Measurements from ENCODE around the gene EFNA5. TPM values are rescaled to one million over a fixed set of nuclear protein-coding genes. Genes with fewer than 3 reads are reported as not detected.

Gene EFNA5
- polyA plus RNA-seq, 3 donors, result 0.01 TPM; not detected in 2

DNA sequence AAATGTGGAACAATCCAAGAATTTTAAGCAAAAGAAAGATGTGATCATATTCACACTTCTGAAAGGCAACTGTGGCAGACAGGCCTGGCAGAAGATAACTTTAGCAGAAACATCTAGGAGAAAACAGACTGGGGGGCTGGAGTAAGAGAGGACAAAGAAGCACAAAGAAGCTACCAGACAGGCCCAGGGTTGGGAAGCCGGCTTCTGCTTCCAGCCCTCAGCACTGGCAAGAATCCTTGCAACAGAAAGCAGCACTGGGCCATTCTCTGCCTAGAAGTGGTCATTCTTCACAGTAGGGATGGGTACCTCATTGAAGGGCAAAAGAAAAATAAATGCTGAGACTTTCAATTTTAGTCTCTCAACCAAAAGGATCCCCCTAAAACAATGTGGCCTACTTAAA, 49.6 kb downstream of the EFNA5 start:
- Histone ChIP-seq H3K4me1 (ENCODE audit: control insufficient read depth in 1 of 2, insufficient read depth in 2 of 2, low read length in 2 of 2) (no peaks in the 10 kb centered on the region), H3K4me3 (replicated peaks in 1 of 3; ENCODE audit: low read depth in 2 of 3, low read length in 3 of 3) (no peak overlapping the region), H3K9me3 (replicated peaks in 1 of 2; ENCODE audit: control insufficient read depth in 1 of 2, insufficient read depth in 1 of 2, low read length in 2 of 2) (no peaks in the 10 kb centered on the region), H2AFZ (ENCODE audit: insufficient read depth, low read depth, low read length, poor library complexity, severe bottlenecking) (no peak overlapping the region), H3K4me2 (replicated peaks; ENCODE audit: extremely low read depth, low read length, poor library complexity, severe bottlenecking) (no peak overlapping the region), H4K20me1 (ENCODE audit: insufficient read depth, low read length) (no peaks in the 10 kb centered on the region), H3K9ac (ENCODE audit: insufficient read depth, low read length, poor library complexity, severe bottlenecking) (no peak overlapping the region), H3K79me2 (ENCODE audit: insufficient read depth, low read length) (no peaks in the 10 kb centered on the region), H3K36me3 (replicated peaks in 1 of 2; ENCODE audit: control insufficient read depth in 1 of 2, insufficient read depth in 2 of 2, low read length in 2 of 2) (no peaks in the 10 kb centered on the region), H3K27me3 (ENCODE audit: control insufficient read depth in 2 of 2, insufficient read depth in 2 of 2, low read length in 2 of 2) (no peaks in the 10 kb centered on the region), H3K27ac (ENCODE audit: low read depth in 1 of 2, low read length in 2 of 2) (no peak overlapping the region)
- WGBS (ENCODE audit: insufficient coverage), result no CpG with 5 or more reads among the region's 1 CpG
- peaks cover 0 to 1% (median 0%) of the 10 kb centered on the region in 7 donors for H3K9me3 Mint-ChIP-seq
- peaks cover 0 to 4% (median 2%) of the 10 kb centered on the region in 3 donors for H3K27me3 Mint-ChIP-seq (ENCODE audit: low read depth in 3 of 3)
- no peak for DNase-seq
- H3K36me3 Mint-ChIP-seq, result no peaks in the 10 kb centered on the region
- H3K27ac Mint-ChIP-seq, result no peak overlapping the region
- no peak overlapping the region for H3K4me3 Mint-ChIP-seq
- intact Hi-C loops (cut with micrococcal nuclease), result no loop called here
- TF ChIP-seq, protein P1, sequence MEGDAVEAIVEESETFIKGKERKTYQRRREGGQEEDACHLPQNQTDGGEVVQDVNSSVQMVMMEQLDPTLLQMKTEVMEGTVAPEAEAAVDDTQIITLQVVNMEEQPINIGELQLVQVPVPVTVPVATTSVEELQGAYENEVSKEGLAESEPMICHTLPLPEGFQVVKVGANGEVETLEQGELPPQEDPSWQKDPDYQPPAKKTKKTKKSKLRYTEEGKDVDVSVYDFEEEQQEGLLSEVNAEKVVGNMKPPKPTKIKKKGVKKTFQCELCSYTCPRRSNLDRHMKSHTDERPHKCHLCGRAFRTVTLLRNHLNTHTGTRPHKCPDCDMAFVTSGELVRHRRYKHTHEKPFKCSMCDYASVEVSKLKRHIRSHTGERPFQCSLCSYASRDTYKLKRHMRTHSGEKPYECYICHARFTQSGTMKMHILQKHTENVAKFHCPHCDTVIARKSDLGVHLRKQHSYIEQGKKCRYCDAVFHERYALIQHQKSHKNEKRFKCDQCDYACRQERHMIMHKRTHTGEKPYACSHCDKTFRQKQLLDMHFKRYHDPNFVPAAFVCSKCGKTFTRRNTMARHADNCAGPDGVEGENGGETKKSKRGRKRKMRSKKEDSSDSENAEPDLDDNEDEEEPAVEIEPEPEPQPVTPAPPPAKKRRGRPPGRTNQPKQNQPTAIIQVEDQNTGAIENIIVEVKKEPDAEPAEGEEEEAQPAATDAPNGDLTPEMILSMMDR (IDR thresholded peaks at IDR 0.05), result no peak
- H3K4me1 Mint-ChIP-seq, result no peaks in the 10 kb centered on the region

DNA sequence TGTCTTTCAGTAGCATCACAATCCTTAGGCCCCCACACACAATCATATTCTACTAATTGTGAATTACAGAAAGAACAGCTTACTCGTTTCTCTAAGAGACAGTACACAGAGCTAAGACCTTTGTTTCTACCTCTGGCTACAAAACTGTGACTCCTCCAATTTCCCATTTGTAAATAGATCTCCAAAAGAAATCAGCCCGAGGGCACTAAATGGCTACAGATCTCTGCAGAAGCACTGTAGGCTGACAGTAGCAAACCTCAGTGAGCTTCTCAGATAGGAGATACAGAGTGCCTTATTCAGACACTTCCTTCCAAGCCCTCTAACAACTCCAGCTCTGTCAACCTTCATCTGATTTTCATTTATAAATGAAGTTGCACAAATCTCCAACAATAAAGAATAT, 51.0 kb downstream of the EFNA5 start:
- no peaks in the 10 kb centered on the region for H3K36me3 ChIP-seq (replicated peaks in 1 of 2; ENCODE audit: control insufficient read depth in 1 of 2, insufficient read depth in 2 of 2, low read length in 2 of 2)
- no peaks in the 10 kb centered on the region for H4K20me1 ChIP-seq (ENCODE audit: insufficient read depth, low read length)
- DNase-seq, result no peak
- H3K9ac ChIP-seq (ENCODE audit: insufficient read depth, low read length, poor library complexity, severe bottlenecking), result no peak overlapping the region
- Mint-ChIP-seq H3K36me3 (no peaks in the 10 kb centered on the region), H3K4me3 (no peak overlapping the region), H3K9me3 (peaks cover 0 to 1% (median 0%) of the 10 kb centered on the region in 7 donors), H3K27ac (no peak overlapping the region), H3K4me1 (no peaks in the 10 kb centered on the region), H3K27me3 (ENCODE audit: low read depth in 3 of 3) (peaks cover 0 to 4% (median 2%) of the 10 kb centered on the region in 3 donors)
- no peaks in the 10 kb centered on the region for H3K79me2 ChIP-seq (ENCODE audit: insufficient read depth, low read length)
- no peak overlapping the region for H3K4me2 ChIP-seq (replicated peaks; ENCODE audit: extremely low read depth, low read length, poor library complexity, severe bottlenecking)
- H3K4me1 ChIP-seq (ENCODE audit: control insufficient read depth in 1 of 2, insufficient read depth in 2 of 2, low read length in 2 of 2), result no peaks in the 10 kb centered on the region
- no peak overlapping the region for H3K27ac ChIP-seq (ENCODE audit: low read depth in 1 of 2, low read length in 2 of 2)
- 100% methylated on average over 1 of the region's 2 CpGs for whole genome bisulfite sequencing (ENCODE audit: insufficient coverage)
- intact Hi-C loops (cut with micrococcal nuclease), result no loop called here
- no peaks in the 10 kb centered on the region for H3K27me3 ChIP-seq (ENCODE audit: control insufficient read depth in 2 of 2, insufficient read depth in 2 of 2, low read length in 2 of 2)
- no peaks in the 10 kb centered on the region for H3K9me3 ChIP-seq (replicated peaks in 1 of 2; ENCODE audit: control insufficient read depth in 1 of 2, insufficient read depth in 1 of 2, low read length in 2 of 2)
- TF ChIP-seq, protein P1 (IDR thresholded peaks at IDR 0.05), result no peak
- H3K4me3 ChIP-seq (replicated peaks in 1 of 3; ENCODE audit: low read depth in 2 of 3, low read length in 3 of 3), result no peak overlapping the region
- no peak overlapping the region for H2AFZ ChIP-seq (ENCODE audit: insufficient read depth, low read depth, low read length, poor library complexity, severe bottlenecking)

Measured in CD14-positive monocyte (primary cell).